ENCODE data around the gene RIMKLB. TPM values are rescaled to one million over a fixed set of nuclear protein-coding genes. Genes with fewer than 3 reads are reported as not detected.

RIMKLB gene, protein sequence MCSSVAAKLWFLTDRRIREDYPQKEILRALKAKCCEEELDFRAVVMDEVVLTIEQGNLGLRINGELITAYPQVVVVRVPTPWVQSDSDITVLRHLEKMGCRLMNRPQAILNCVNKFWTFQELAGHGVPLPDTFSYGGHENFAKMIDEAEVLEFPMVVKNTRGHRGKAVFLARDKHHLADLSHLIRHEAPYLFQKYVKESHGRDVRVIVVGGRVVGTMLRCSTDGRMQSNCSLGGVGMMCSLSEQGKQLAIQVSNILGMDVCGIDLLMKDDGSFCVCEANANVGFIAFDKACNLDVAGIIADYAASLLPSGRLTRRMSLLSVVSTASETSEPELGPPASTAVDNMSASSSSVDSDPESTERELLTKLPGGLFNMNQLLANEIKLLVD
- 14.2 to 17.9 TPM (median 16.4 TPM) in 5 replicates for total RNA-seq (2022; extraction: Qiagen RNA extraction; ENCODE audit: low read depth)

DNA sequence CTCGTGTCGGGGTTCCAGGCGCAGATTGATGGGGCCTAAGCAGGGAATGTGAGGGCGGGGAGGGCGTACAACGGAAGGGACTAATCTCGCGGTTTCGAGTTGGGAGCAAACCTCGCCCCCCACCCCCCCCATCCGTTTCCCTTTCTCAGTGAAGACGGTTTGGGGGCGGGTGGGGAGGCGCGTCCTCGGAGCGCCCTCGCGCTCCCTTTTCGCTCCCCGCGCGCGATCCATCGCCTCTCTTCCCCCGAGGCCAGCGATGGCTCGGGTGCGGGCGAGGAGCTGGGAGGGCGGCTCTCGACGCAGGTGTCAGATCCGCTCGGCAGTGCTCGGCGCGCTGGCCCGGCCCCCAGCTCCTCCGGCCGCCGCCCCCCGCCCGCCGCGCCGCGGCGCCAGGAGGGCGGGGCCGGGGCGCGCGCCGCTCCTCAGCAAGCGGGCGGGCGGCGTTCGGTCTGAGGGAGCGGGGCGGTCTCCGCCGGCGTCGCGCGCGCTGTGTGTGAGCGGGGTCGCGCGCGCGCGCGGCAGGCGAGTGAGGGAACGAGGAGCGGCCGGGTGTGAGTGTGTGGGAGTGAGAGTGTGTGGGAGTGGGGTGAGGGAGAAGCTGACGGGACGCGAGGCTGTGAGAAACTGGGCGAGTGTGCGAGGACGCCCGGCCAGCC, at the start of gene RIMKLB:
Gene RIMKLB, plus strand, starts transcription at position 516 of the 656 bp plus-strand sequence. CDS start 15,876 bp downstream, outside the sequence.

DNA sequence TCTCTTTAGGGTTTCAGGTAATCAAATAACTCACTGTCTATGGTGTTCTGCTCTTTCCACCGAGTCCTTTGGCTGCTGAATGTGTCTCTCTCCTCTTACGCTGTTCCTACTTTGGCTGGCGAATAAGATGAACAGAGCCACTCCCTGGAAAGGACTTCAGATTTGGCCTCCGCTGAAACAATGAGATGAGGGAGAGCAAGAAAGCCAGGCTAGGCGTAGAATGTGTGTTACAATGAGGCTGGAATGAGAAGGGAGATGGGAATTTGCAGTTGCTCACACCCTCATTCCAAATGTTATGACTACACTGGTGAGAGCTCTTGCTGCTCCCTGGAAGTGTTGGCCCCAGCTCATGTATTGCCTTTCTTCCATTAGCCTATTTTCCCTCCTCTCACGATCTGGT, 35.2 kb upstream of the RIMKLB start, which contains the start of gene MFAP5:
Gene MFAP5, minus strand, starts transcription at position 234 of the 400 bp plus-strand sequence. CDS start 722 bp downstream, outside the sequence.

DNA sequence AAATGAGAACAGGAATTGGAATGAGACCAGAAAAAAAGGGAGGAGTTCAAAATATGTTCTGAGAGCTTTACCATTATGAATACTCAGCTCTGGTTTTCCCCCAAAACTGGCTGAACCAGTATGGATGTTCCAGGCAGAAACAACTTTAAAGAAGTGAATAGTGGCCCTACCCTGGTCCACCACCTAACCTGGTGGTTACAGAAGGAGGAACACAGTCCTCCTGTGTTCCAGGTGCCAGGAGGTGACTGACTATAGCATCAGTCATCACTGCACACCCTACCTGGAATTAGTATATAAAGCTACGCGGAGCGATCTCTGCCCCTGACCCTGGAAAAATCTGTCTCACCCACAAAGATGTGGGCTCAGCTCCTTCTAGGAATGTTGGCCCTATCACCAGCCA, 124.5 kb downstream of the RIMKLB start, which contains the start of gene A2ML1:
Gene A2ML1, plus strand, starts transcription at position 324 of the 400 bp plus-strand sequence. Its CDS starts 31 bp downstream, at position 355.

Other genes starting within 250 kb of the RIMKLB start
- not detected in 5 replicates for gene CLEC6A, start 242.0 kb upstream of the RIMKLB start, total RNA-seq (2022; extraction: Qiagen RNA extraction; ENCODE audit: low read depth)
- not detected in 5 replicates for gene CLEC4D, start 184.5 kb upstream of the RIMKLB start, total RNA-seq (2022; extraction: Qiagen RNA extraction; ENCODE audit: low read depth)
- gene CLEC4E, start 157.1 kb upstream of the RIMKLB start, total RNA-seq (2022; extraction: Qiagen RNA extraction; ENCODE audit: low read depth), result 0.18 to 0.26 TPM in 2 of 5 replicates, not detected in the others
- gene AICDA, start 85.1 kb upstream of the RIMKLB start, total RNA-seq (2022; extraction: Qiagen RNA extraction; ENCODE audit: low read depth), result 0.08 to 0.17 TPM (median 0.09 TPM) in 3 of 5 replicates, not detected in the others
- 0.17 to 0.36 TPM (median 0.26 TPM) in 3 of 5 replicates, not detected in the others for gene MFAP5, start 35.2 kb upstream of the RIMKLB start, total RNA-seq (2022; extraction: Qiagen RNA extraction; ENCODE audit: low read depth)
- gene A2ML1, start 124.6 kb downstream of the RIMKLB start, total RNA-seq (2022; extraction: Qiagen RNA extraction; ENCODE audit: low read depth), result not detected in 5 replicates
- gene PHC1, start 216.5 kb downstream of the RIMKLB start, total RNA-seq (2022; extraction: Qiagen RNA extraction; ENCODE audit: low read depth), result 7.4 to 12.3 TPM (median 10.1 TPM) in 5 replicates

Measured in A549 treated with RU486 at 1 μM for 4 hours (cell line).